Trophoblast cell (in vitro differentiated cells and primary cell): Measurements from ENCODE around the gene EPS8.

Experiments
- DNase-seq, 2 donors: peaks; one replicate each; pipeline ENCODE4 v3.0.0-alpha.2; 2016
- H2AFZ ChIP-seq: 2 replicates; pipeline ENCODE4 v1.6.1; 2013; ENCODE audit warnings: low read length, moderate library complexity, mild to moderate bottlenecking; ENCODE audit not compliant: insufficient read depth, poor library complexity
- H2AK5ac ChIP-seq: 2 replicates; pipeline ENCODE4 v1.6.1; 2013; ENCODE audit warnings: mild to moderate bottlenecking, low read length
- H2BK120ac ChIP-seq: 2 replicates; pipeline ENCODE4 v1.6.1; 2013; ENCODE audit warnings: low read length, mild to moderate bottlenecking, moderate library complexity; ENCODE audit not compliant: insufficient read depth, poor library complexity
- H2BK12ac ChIP-seq: 2 replicates; pipeline ENCODE4 v1.6.1; 2013; ENCODE audit warnings: mild to moderate bottlenecking, low read length, moderate library complexity
- H2BK5ac ChIP-seq: 2 replicates; pipeline ENCODE4 v1.6.1; 2013; ENCODE audit warnings: low read length, low read depth, moderate library complexity, mild to moderate bottlenecking; ENCODE audit not compliant: poor library complexity
- H3K14ac ChIP-seq: 2 replicates; pipeline ENCODE4 v1.6.1; 2013; ENCODE audit warnings: mild to moderate bottlenecking, low read length
- H3K18ac ChIP-seq: 2 replicates; pipeline ENCODE4 v1.6.1; 2013; ENCODE audit warnings: mild to moderate bottlenecking, low read length
- H3K23ac ChIP-seq: 2 replicates; pipeline ENCODE4 v1.6.1; 2013; ENCODE audit warnings: low read length
- H3K27ac ChIP-seq: 2 replicates; pipeline ENCODE4 v1.5.1; 2013; ENCODE audit warnings: low read depth, mild to moderate bottlenecking, inconsistent platforms, low read length, moderate library complexity
- H3K27me3 ChIP-seq: 2 replicates; pipeline ENCODE4 v1.6.1; 2013; ENCODE audit warnings: inconsistent platforms, mild to moderate bottlenecking, low read length, moderate library complexity; ENCODE audit not compliant: insufficient read depth
- H3K36me3 ChIP-seq, 2 experiments: 1 replicate in 1 of 2; 2 replicates in 1 of 2; pipeline ENCODE4 v1.6.1; 2013; ENCODE audit warnings: low read length in 2 of 2, mild to moderate bottlenecking in 2 of 2, moderate library complexity in 1 of 2; ENCODE audit not compliant: insufficient read depth in 2 of 2, control insufficient read depth in 1 of 2
- H3K4ac ChIP-seq: 2 replicates; pipeline ENCODE4 v1.6.1; 2013; ENCODE audit warnings: low read depth, mild to moderate bottlenecking, low read length, moderate library complexity
- H3K4me1 ChIP-seq, 2 experiments: 1 replicate in 1 of 2; 2 replicates in 1 of 2; pipeline ENCODE4 v1.6.1; 2013; ENCODE audit warnings: low read length in 2 of 2, mild to moderate bottlenecking in 2 of 2, moderate library complexity in 1 of 2; ENCODE audit not compliant: insufficient read depth in 2 of 2, control insufficient read depth in 1 of 2
- H3K4me2 ChIP-seq: 2 replicates; pipeline ENCODE4 v1.6.1; 2013; ENCODE audit warnings: inconsistent platforms, mild to moderate bottlenecking, low read length, moderate library complexity
- H3K4me3 ChIP-seq: 2 replicates; pipeline ENCODE4 v1.5.1; 2013; ENCODE audit warnings: mild to moderate bottlenecking, low read depth, low read length, inconsistent platforms
- H3K79me1 ChIP-seq: one replicate; pipeline ENCODE4 v1.6.1; 2013; ENCODE audit warnings: low read length
- H3K79me2 ChIP-seq: 2 replicates; pipeline ENCODE4 v1.6.1; 2013; ENCODE audit warnings: low read length, mild to moderate bottlenecking; ENCODE audit not compliant: control insufficient read depth, insufficient read depth, poor library complexity
- H3K9ac ChIP-seq: 2 replicates; pipeline ENCODE4 v1.6.1; 2013; ENCODE audit warnings: mild to moderate bottlenecking, low read length
- H3K9me3 ChIP-seq: 2 replicates; pipeline ENCODE4 v1.6.1; 2013; ENCODE audit warnings: low read depth, mild to moderate bottlenecking, control low read depth, inconsistent platforms, low read length; ENCODE audit not compliant: insufficient read depth
- H4K12ac ChIP-seq: 2 replicates; pipeline ENCODE4 v1.6.1; 2013; ENCODE audit warnings: low read depth, mild to moderate bottlenecking, low read length, moderate library complexity
- H4K8ac ChIP-seq: 2 replicates; pipeline ENCODE4 v1.6.1; 2013; ENCODE audit warnings: low read depth, mild to moderate bottlenecking, low read length, moderate library complexity
- H4K91ac ChIP-seq: one replicate; pipeline ENCODE4 v1.6.1; 2013; ENCODE audit warnings: low read depth, mild to moderate bottlenecking, low read length, moderate library complexity
- WGBS: extraction: QIAGEN DNeasy Blood & Tissue Kit; methylation state at CpG from one replicate; pipeline ENCODE4 v1.1.7; 2013; ENCODE audit warnings: missing lambda C conversion rate; ENCODE audit not compliant: insufficient read length, insufficient coverage; ENCODE audit errors: extremely low coverage; 5-methylcytosine and 5-hydroxymethylcytosine counted together

EPS8 gene

GRCh38 chr12:15824516-15824915, 35.3 kb upstream of the EPS8 start:
- no peak overlapping the region for H4K12ac ChIP-seq
- H2BK12ac ChIP-seq, result no peak overlapping the region
- DNase-seq, result no peak
- H2AFZ ChIP-seq, result no peak overlapping the region
- H3K4me2 ChIP-seq, result no peak overlapping the region
- no peaks in the 10 kb centered on the region for H3K27me3 ChIP-seq
- no peak overlapping the region for H4K91ac ChIP-seq
- WGBS, result no CpG with 5 or more reads among the region's 3 CpGs
- H3K4me3 ChIP-seq, result no peak overlapping the region
- no peak overlapping the region for H4K8ac ChIP-seq
- H3K4me1 ChIP-seq, result no peaks in the 10 kb centered on the region
- no peak overlapping the region for H2BK5ac ChIP-seq
- no peaks in the 10 kb centered on the region for H3K9me3 ChIP-seq
- H2BK120ac ChIP-seq, result no peak overlapping the region
- H3K79me2 ChIP-seq, result no peaks in the 10 kb centered on the region
- H3K4ac ChIP-seq, result no peak overlapping the region
- H3K23ac ChIP-seq, result no peak overlapping the region
- H3K9ac ChIP-seq, result no peak overlapping the region
- no peak overlapping the region for H3K14ac ChIP-seq
- H2AK5ac ChIP-seq, result no peak overlapping the region
- H3K27ac ChIP-seq, result no peak overlapping the region
- H3K36me3 ChIP-seq, result no peaks in the 10 kb centered on the region
- no peaks in the 10 kb centered on the region for H3K79me1 ChIP-seq
- H3K18ac ChIP-seq, result no peak overlapping the region

DNA sequence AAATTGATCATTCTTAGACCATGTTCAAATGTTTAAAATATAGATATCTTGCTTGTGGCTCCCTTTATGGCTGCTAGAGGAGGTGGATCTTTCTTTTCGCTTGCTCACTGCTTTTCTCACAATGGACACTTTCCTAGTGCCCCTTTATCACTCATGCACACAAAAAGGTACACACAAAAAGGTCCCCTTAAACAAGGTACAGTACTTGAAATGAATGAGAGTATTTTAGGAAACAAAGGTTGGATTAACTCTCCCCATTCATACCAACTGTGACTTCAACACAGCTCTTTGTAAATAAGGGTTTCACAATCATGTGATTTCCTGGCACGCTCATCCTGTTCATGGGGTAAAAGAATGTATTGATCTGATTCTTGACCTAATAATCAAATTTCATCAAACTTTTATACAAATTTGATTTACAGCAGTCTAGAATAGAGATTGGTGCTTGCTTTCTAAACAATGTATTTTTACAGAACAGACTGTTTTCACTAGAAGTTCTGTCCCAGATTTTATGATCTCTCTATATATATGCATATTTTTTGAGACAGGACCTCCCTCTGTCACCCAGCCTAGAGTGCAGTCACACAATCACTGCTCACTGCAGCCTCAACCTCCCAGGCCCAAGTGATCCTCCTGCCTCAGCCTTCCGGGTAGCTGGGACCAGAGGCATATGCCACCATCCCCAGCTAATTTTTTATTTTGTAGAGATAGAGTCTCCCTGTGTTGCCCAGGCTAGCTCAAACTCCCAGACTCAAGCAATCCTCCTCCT, 34.4 kb upstream of the EPS8 start:
- Histone ChIP-seq H4K12ac (no peak overlapping the region), H2AFZ (no peak overlapping the region), H2BK5ac (no peak overlapping the region), H3K4me2 (no peak overlapping the region), H4K8ac (no peak overlapping the region), H3K36me3 (no peaks in the 10 kb centered on the region), H3K4ac (no peak overlapping the region), H2AK5ac (no peak overlapping the region), H3K79me2 (no peaks in the 10 kb centered on the region), H3K27ac (no peak overlapping the region), H3K18ac (no peak overlapping the region), H3K14ac (no peak overlapping the region), H4K91ac (no peak overlapping the region), H3K79me1 (no peaks in the 10 kb centered on the region), H3K23ac (no peak overlapping the region), H3K9me3 (no peaks in the 10 kb centered on the region), H3K4me1 (no peaks in the 10 kb centered on the region), H2BK120ac (no peak overlapping the region), H3K4me3 (no peak overlapping the region), H2BK12ac (no peak overlapping the region), H3K9ac (no peak overlapping the region), H3K27me3 (no peaks in the 10 kb centered on the region)
- whole genome bisulfite sequencing, result no CpG with 5 or more reads among the region's 3 CpGs
- DNase-seq, result no peak

- H3K79me2 ChIP-seq, result no peaks in the 10 kb centered on the region
- H2BK120ac ChIP-seq, result no peak overlapping the region
- H3K4ac ChIP-seq, result no peak overlapping the region
- no peak overlapping the region for H4K12ac ChIP-seq
- H3K4me2 ChIP-seq, result no peak overlapping the region
- H3K18ac ChIP-seq, result no peak overlapping the region
- no peak overlapping the region for H3K4me3 ChIP-seq
- no peaks in the 10 kb centered on the region for H3K36me3 ChIP-seq
- no peaks in the 10 kb centered on the region for H3K9me3 ChIP-seq
- no peak overlapping the region for H3K23ac ChIP-seq
- H3K79me1 ChIP-seq, result no peaks in the 10 kb centered on the region
- H4K91ac ChIP-seq, result no peak overlapping the region
- H3K9ac ChIP-seq, result no peak overlapping the region
- no peak overlapping the region for H3K14ac ChIP-seq
- no peak overlapping the region for H2BK12ac ChIP-seq
- H3K27ac ChIP-seq, result no peak overlapping the region
- no peaks in the 10 kb centered on the region for H3K4me1 ChIP-seq
- no CpG with 5 or more reads among the region's 3 CpGs for WGBS
- H3K27me3 ChIP-seq, result no peaks in the 10 kb centered on the region
- H2AK5ac ChIP-seq, result no peak overlapping the region
- no peak overlapping the region for H4K8ac ChIP-seq
- DNase-seq, result no peak
- no peak overlapping the region for H2BK5ac ChIP-seq
- H2AFZ ChIP-seq, result no peak overlapping the region
Observed at GRCh38 chr12:15819644-15820437, 30.7 kb upstream of the EPS8 start.

DNA sequence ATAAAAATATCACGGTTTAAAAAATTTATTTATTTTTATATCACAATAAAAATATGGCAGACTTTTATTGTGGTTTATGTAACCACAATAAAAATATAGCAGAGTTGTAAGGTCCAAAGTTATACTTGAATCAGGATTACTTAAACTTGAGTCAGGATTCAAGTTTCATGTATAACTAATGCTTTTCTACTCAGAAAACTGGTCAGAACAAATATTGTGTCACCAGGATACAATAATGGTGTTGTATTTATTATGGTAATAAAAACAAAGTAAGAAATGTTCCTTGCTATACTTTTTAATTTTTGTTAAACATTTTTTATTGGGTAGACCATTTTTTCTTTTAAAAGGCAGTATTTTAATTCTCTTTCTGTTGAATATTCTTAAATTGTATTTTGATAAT, 29.2 kb upstream of the EPS8 start:
- H3K9ac ChIP-seq, result no peak overlapping the region
- H3K27me3 ChIP-seq, result no peaks in the 10 kb centered on the region
- no peak overlapping the region for H3K18ac ChIP-seq
- no peak overlapping the region for H3K4ac ChIP-seq
- H3K23ac ChIP-seq, result no peak overlapping the region
- no peak overlapping the region for H4K12ac ChIP-seq
- H2BK5ac ChIP-seq, result no peak overlapping the region
- no peaks in the 10 kb centered on the region for H3K79me1 ChIP-seq
- H3K27ac ChIP-seq, result no peak overlapping the region
- H2BK12ac ChIP-seq, result no peak overlapping the region
- DNase-seq, result no peak
- H3K4me1 ChIP-seq, result no peaks in the 10 kb centered on the region
- H2BK120ac ChIP-seq, result no peak overlapping the region
- H4K91ac ChIP-seq, result no peak overlapping the region
- no peak overlapping the region for H3K4me2 ChIP-seq
- H3K14ac ChIP-seq, result no peak overlapping the region
- H2AFZ ChIP-seq, result no peak overlapping the region
- no peaks in the 10 kb centered on the region for H3K9me3 ChIP-seq
- no peak overlapping the region for H3K4me3 ChIP-seq
- WGBS, result no CpG with 5 or more reads among the region's 1 CpG
- no peak overlapping the region for H4K8ac ChIP-seq
- H3K36me3 ChIP-seq, result no peaks in the 10 kb centered on the region
- no peaks in the 10 kb centered on the region for H3K79me2 ChIP-seq
- no peak overlapping the region for H2AK5ac ChIP-seq
